WERI-Rb-1 (cell line): ENCODE data around the gene BNIP2.

Source experiments
- DNase-seq: peaks from one replicate; pipeline ENCODE4 v3.0.0-alpha.2; 2020
- H3K27ac ChIP-seq: fragments of 250-450 bp; sonication (Bioruptor Pico); 2 replicates; pipeline ENCODE4 v1.5.1; 2020; ENCODE audit warnings: mild to moderate bottlenecking, moderate library complexity
- H3K27me3 ChIP-seq: fragments of 250-450 bp; sonication (Bioruptor Pico); 2 replicates; pipeline ENCODE4 v1.5.1; 2021; ENCODE audit warnings: mild to moderate bottlenecking, low read depth, moderate library complexity; ENCODE audit not compliant: insufficient read depth, severe bottlenecking
- H3K36me3 ChIP-seq: fragments of 250-450 bp; sonication (Bioruptor Pico); 2 replicates; pipeline ENCODE4 v1.5.1; 2020; ENCODE audit warnings: mild to moderate bottlenecking, moderate library complexity
- H3K4me3 ChIP-seq: 2 replicates; pipeline ENCODE4 v1.5.1; 2011; ENCODE audit warnings: low read depth, mild to moderate bottlenecking, control low read depth, low read length
- H3K9me3 ChIP-seq: fragments of 250-450 bp; sonication (Bioruptor Pico); 2 replicates; pipeline ENCODE4 v1.5.1; 2021; ENCODE audit warnings: mild to moderate bottlenecking, moderate library complexity; ENCODE audit not compliant: severe bottlenecking
- CTCF ChIP-seq: IDR thresholded peaks from 2 replicates; pipeline ENCODE4 v1.5.1; 2011; ENCODE audit warnings: low read depth, mild to moderate bottlenecking, control low read depth, inconsistent platforms, low read length

BNIP2 gene

GRCh38 chr15:59674361-59674877, 14.7 kb downstream of the BNIP2 start:
- H3K27me3 ChIP-seq = no peaks in the 10 kb centered on the region
- DNase-seq = no peak
- H3K27ac ChIP-seq = no peak overlapping the region
- no peak overlapping the region for H3K4me3 ChIP-seq
- H3K9me3 ChIP-seq = no peaks in the 10 kb centered on the region
- H3K36me3 ChIP-seq = peaks cover 87% of the 10 kb centered on the region
- TF ChIP-seq CTCF = no peak

- H3K27me3 ChIP-seq = no peaks in the 10 kb centered on the region
- H3K27ac ChIP-seq = no peak overlapping the region
- peaks cover 58% of the 10 kb centered on the region for H3K36me3 ChIP-seq
- no peak overlapping the region for H3K4me3 ChIP-seq
- H3K9me3 ChIP-seq = no peaks in the 10 kb centered on the region
- no peak for TF ChIP-seq CTCF
- no peak for DNase-seq
These were observed 20.6 kb downstream of the BNIP2 start for GRCh38 chr15:59668556-59668955.

- H3K27ac ChIP-seq = no peak overlapping the region
- H3K9me3 ChIP-seq = peaks cover 2% of the 10 kb centered on the region
- no peak for DNase-seq
- no peaks in the 10 kb centered on the region for H3K27me3 ChIP-seq
- no peak for TF ChIP-seq CTCF
- peaks cover 20% of the 10 kb centered on the region for H3K36me3 ChIP-seq
- H3K4me3 ChIP-seq = no peak overlapping the region
These were observed 26.9 kb downstream of the BNIP2 start for GRCh38 chr15:59662260-59662659.

- Histone ChIP-seq H3K36me3 (peaks cover 28% of the 10 kb centered on the region), H3K27ac (no peak overlapping the region), H3K9me3 (peaks cover 2% of the 10 kb centered on the region), H3K4me3 (no peak overlapping the region), H3K27me3 (no peaks in the 10 kb centered on the region)
- TF ChIP-seq CTCF = no peak
- no peak for DNase-seq
These were observed 29.8 kb downstream of the BNIP2 start for GRCh38 chr15:59659366-59659765.

GRCh38 chr15:59657635-59658125, 31.4 kb downstream of the BNIP2 start:
- no peak for TF ChIP-seq CTCF
- DNase-seq = no peak
- peak overlapping the region; percentile 81 for H3K4me3 ChIP-seq
- peaks cover 2% of the 10 kb centered on the region for H3K9me3 ChIP-seq
- peaks cover 35% of the 10 kb centered on the region for H3K36me3 ChIP-seq
- no peaks in the 10 kb centered on the region for H3K27me3 ChIP-seq
- peak overlapping the region; percentile 85 for H3K27ac ChIP-seq

GRCh38 chr15:59656897-59657634, 32.1 kb downstream of the BNIP2 start, which contains the start of gene GTF2A2:
GTF2A2 (minus strand) TSS chr15:59657515; CDS start chr15:59652277, 5,238 bp downstream.
- H3K36me3 ChIP-seq = peaks cover 36% of the 10 kb centered on the region
- H3K27me3 ChIP-seq = no peaks in the 10 kb centered on the region
- DNase-seq = peak; percentile 97
- peak within 1 kb of the TSS; percentile 85 for H3K27ac ChIP-seq
- H3K9me3 ChIP-seq = peaks cover 2% of the 10 kb centered on the region
- TF ChIP-seq CTCF = no peak
- peak within 1 kb of the TSS; percentile 81 for H3K4me3 ChIP-seq
